ENCODE measurements around the gene FAM83B.
"Not testable (repeated sequence)": the region's sequence is repeated elsewhere in the genome, so short reads cannot be mapped to it uniquely, and the experiment has no call there.

FAM83B gene

DNA sequence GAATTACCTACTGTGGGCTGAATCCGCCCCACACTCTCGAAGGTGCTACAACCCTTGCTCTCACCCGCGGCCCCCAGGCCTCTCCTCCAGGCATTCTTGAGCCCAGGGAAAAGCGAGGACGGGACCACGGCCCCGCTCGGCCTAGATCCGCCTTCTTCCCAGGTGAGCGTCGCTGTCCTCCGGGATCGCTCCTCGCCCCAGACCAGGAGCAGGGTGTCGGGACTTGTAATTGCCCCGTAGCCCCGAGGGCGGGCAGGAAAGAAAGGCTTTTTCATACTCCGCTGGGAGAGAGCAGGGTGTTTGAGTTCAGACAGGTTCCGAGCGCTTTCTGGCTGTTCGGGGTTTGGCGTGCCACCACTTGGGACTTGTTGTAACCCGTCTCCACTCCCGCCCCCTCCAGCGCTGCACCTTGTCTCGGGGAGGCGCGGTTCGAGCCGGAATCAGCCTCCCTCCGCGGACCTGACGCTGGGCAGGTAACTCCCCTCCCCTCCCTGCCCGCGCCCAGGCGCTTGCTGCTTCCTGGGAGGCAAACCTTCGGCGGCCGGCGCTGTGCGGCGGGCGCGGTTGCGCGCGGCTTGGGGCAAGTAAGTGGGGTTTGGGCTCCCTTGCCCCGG lies at the start of gene FAM83B:
Gene FAM83B, plus strand, starts transcription at position 529 of the 614 bp plus-strand sequence. CDS start 23,476 bp downstream, outside the sequence.
- DNase-seq: no peak

DNA sequence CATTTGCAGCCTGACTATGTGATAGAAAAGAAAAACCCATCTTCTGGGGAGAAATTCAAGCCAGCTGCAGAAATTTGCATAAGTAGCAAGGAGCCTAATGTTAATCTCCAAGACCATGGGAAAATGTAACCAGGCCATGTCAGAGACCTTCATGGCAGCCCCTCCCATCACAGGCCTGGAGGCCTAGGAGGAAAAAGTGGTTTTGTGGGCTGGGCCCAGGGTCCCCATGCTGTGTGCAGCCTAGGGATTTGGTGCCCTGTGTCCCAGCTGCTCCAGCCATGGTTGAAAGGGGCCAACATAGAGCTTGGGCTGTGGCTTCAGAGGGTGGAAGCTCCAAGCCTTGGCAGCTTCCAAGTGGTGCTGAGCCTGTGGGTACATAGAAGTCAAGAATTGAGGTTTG lies 49.7 kb upstream of the FAM83B start:
- DNase-seq: not testable (repeated sequence)

GRCh38 chr6:54800050-54800600 lies 46.4 kb upstream of the FAM83B start:
- DNase-seq: no peak

DNA sequence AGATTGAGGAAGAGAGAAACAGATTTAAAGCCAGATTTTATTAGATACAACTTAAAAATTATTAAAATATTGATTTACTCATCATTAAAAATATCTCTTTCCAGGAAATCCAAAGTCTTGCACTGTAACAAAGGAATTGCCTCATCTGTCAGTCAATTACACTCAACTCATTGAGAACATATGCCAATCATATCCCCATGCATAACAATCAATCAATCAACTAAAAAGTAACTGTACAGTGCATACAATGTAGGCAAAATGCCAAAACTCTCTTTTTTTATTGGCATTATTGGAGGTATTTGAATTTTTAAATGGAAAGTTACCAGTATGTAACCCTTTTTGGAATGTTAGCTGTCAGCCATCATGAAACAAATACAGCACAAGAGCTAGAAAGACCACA lies 45.3 kb upstream of the FAM83B start:
- no peak for DNase-seq

GRCh38 chr6:54801669-54802068 lies 44.9 kb upstream of the FAM83B start:
- no peak for DNase-seq

DNA sequence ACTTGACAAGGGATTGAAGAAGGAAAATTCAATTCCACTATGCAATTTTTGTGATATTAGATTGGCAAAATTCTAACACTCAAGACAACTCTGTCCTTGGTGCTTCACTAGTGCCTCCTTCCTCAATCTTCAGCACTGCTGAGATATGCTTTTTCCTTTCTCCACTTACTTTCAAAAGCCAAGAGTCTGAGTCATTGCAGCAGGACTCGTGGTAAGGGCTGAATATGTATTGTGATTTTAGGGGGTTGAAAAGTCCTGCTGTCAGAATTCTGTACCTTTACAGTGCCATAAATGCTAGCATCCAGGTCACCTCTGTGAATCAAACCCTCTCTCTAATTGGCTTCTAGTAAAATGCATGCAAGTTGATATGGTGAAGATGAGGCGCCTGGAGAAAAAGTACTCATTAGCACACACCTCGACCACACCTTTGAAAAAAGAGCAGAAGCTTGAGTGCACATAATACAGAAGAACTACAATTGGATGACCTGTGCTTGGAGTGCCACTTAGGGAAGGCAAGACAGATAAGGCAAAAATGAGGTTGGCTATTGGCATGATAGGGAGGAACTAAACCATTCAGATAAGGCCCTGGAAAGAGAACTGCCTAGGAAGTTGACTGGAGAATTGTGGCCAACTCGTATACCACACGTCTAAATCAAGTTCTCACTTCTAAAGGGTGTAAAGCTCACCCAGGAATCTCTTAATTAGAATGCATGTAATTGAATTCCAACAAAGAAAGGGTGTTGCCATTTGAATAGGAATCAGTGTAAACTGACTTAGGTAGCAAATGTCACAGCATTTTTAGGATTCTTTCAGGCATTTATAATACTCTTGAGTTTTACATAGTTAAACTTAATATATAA lies 43.6 kb upstream of the FAM83B start:
- no peak for DNase-seq

- no peak for DNase-seq
These were observed 41.5 kb upstream of the FAM83B start for GRCh38 chr6:54805077-54805476.

DNA sequence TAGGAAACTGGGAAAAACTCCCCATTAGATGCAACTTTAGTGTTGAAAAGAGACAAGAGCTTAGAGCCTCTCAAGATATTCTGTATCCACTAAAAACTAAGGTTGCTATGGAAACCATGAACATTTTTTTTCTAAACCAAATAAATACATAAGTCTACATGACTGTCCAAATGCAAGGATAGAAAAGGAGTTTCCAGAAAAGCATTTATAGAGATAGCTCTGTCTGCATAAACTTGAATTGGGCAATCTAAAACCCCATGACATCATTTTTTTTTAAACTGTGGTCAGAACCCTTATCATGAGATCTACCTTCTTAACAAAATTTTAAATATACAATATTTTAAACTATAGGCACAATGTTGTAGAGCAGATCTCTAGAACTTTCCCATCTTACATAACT lies 36.4 kb upstream of the FAM83B start:
- DNase-seq: no peak

- no peak for DNase-seq
These were observed 32.7 kb upstream of the FAM83B start for GRCh38 chr6:54813892-54814291.

GRCh38 chr6:54817236-54817635 lies 29.3 kb upstream of the FAM83B start:
- no peak for DNase-seq

DNA sequence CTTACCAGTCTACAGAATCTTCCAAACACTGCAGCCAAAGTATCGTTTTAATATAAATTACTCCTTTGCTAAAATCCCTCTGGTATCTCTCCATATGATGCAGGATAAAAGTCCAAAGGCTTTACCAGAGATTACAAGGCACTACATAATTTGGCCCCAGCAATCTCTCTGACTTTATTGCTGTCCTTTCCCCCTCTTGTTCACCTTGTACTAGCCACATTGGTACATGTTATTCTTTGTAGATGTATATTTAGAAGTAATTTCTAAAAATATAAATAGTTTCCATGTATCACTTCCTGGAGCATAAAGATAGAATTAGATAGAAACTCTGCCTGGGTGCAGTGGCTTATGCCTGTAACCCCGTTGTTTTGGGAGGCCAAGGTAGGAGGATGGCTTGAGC lies 28.7 kb upstream of the FAM83B start:
- no peak for DNase-seq

- DNase-seq: not testable (repeated sequence)
These were observed 22.3 kb upstream of the FAM83B start for GRCh38 chr6:54824225-54824624.

DNA sequence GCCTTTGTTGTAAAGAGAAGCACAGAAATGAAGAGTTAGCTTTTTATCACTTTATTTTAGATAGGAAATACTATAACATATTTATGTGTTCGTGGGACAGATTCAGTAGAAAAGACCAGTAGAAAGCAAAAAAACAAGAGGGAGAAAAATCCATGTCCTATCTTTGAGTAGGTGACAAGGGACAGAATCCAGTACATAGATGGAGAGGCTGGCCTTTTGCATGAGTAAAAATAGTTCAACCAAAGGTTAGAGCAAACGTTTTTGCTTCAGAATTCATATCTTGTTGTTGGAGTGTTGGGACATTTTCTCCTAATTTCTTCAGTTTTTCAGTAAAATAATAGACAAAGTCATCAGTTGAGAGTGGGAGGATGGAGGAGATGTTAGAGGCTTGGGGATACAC lies 19.6 kb upstream of the FAM83B start:
- DNase-seq: no peak

DNA sequence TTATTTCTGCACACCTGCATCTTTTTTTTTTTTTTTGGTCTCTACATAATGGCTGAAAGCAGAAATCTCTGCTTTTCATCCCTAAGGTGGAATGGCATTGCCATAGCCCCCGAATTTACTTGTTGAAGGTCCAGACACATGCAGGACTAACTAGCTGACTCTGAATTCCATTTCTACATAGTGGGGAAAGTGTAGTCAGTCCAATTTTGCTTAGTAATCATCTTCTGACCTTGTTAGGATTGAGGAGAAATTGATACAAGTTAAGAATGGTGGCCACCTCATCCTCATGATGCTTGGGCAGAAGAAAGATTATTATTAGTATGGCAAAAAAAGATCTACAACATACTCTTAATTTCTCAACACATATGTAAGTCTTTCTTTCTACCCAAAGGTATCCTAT lies 16.4 kb upstream of the FAM83B start:
- no peak for DNase-seq

DNA sequence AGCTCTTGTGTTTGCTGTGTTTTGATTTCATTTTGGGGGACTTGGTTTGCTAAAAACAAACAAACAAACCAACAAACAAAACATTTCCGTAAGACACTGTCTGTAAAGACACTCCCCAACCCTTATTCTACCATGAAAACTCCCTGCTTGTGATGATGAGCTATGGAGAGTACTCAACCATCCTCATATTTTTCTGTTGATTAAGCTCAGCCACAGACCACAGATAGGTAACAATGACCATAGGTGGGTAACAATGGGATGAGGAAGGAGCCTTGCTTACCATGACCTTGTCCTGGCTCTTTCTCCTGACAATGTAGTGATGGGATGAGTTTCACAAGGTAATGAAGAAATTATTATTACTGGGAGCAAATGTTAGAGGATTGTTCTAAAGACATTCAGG lies 11.4 kb upstream of the FAM83B start:
- DNase-seq: no peak

DNA sequence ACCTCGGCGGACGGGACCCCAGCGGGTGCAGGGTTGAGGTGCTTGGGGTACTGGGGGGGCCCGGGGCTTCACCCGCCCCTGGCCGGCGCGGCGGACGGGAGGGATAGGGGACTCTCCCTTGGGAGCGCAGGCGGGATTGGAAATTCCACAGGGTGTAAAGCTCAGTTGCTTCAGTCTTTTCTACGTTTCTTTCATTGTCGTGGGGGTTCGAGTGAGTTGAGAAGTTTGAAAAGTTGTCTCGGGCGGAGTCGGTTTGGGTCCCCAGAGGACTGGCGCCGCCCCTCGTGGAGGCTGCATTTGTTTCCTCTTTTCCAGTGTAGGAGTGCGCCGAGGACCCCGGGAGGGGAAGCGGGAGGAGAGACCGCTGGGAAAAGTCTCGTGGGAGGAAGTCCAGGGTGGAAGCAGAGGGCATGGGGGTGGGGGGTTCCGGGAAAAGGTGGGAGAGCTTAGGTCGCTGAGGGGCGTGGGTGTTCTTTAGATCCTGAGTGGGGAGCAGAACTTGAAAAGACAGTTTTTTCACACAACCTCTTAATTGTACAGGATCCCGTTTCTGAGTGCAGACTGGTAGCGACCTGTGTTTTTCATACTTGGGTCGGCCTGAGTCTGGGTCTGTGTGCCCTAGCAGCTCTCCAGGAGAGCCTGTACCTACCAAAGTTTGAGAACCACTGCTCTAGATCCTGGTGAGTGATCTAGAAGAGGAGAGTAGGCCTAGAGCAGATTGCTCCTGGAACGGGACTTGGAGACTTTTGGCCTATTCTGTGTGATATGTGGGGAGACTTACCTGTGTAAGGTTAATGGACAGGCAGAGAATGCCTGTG lies 495 bp downstream of the FAM83B start:
- DNase-seq: no peak

DNA sequence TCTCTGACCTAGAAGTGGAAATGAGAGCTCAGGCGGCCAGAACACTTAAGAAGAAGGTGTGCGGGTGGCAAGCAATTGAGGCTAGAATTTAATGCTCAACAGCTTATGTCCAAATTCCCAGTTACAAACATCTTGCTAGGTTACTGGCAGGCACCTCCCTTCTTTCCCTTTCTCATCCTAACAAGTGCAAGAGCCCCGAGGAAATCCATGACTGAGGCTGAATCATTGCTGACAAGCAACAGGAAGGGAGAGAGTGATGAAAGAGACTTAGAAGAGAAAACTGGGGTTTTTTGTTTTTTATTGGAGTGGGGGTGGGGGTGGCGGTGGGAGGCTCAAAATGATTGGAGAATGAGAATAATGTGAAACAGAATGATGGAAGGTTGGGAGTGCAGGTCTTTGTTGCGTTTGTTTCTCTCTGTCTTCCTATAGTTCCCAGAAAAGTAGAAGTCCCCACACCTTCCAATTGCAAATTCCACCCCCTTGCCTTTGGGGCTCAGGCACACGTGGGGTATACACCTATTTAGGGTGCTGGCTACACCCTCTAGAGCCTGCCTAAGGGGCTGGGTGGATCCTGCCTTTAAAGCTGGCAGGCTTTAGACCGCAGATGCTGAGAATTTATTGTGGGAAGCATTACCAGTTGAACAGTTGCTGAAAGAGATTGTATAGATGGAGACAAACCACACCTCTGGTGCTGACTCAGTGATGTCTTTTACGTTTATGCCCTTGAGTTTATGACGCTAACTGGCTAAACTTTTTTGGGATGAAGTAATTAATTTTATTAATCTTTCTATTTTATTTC lies 1.4 kb downstream of the FAM83B start:
- no peak for DNase-seq

GRCh38 chr6:54850114-54850513 lies 3.5 kb downstream of the FAM83B start:
- DNase-seq: no peak

DNA sequence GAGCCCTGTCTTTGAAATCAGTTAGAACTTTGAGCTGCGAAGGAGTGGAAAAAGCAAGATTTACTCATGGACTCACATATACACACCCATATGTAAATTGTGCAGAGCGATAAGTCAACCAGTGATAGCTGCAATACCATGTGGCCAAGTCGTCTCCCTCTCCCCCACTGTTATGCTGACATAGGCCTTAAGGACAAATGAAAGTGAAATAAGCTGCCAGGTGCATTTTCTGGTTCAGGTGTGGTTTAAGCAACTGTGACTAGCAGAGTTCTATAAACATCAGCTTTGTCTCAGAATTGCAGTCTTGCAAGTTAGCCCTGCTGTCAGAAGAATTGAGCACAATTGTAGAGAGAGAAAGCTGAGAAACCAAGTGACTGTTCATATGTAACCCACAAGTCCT lies 9.6 kb downstream of the FAM83B start:
- no peak for DNase-seq

- DNase-seq: no peak
These were observed 13.6 kb downstream of the FAM83B start for GRCh38 chr6:54860132-54860531.

GRCh38 chr6:54860739-54861138 lies 14.2 kb downstream of the FAM83B start:
- no peak for DNase-seq

GRCh38 chr6:54861905-54862616 lies 15.5 kb downstream of the FAM83B start:
- no peak for DNase-seq
